Caco-2 (cell line): ENCODE results near the gene ELMO3. TPM values are rescaled to one million over a fixed set of nuclear protein-coding genes. Genes with fewer than 3 reads are reported as not detected.

Experiments used
- BruUV-seq: library from RNA; stranded (reverse); fragments of 400-500 nt; replicated peaks from 2 replicates; lab custom pipeline; 2021; lab: Mats Ljungman, UMichigan
- CTCF ChIA-PET: fragments of 300-600 bp; sonication (Branson Sonifier 250); formaldehyde crosslinking; loops from one replicate; lab custom pipeline; 2022; ENCODE audit warnings: antibody characterized with exemption; lab: Charles Lee
- POLR2A ChIA-PET: fragments of 300-600 bp; sonication (Branson Sonifier 250); formaldehyde crosslinking; loops from one replicate; lab custom pipeline; 2022; ENCODE audit warnings: antibody characterized with exemption; lab: Charles Lee
- DNase-seq, 2 experiments: peaks; one replicate each; pipeline versions ENCODE4 v3.0.0 to v3.0.0-alpha.2; 2020 to 2022
- H3K27me3 ChIP-seq: replicated peaks from 2 replicates; pipeline ENCODE4 v1.6.0; 2011; ENCODE audit warnings: low read length; ENCODE audit not compliant: control insufficient read depth, insufficient read depth
- H3K36me3 ChIP-seq: 2 replicates; pipeline ENCODE4 v1.5.1; 2011; ENCODE audit warnings: low read length; ENCODE audit not compliant: control insufficient read depth, insufficient read depth
- H3K4me1 ChIP-seq: fragments of 250-450 bp; sonication (Bioruptor Pico); 2 replicates; pipeline ENCODE4 v1.5.1; 2020; ENCODE audit warnings: mild to moderate bottlenecking
- H3K4me3 ChIP-seq: 2 replicates; pipeline ENCODE4 v1.5.1; 2011; ENCODE audit warnings: low read depth, mild to moderate bottlenecking, control low read depth, low read length
- H3K9me3 ChIP-seq: fragments of 250-450 bp; sonication (Bioruptor Pico); 2 replicates; pipeline ENCODE4 v1.5.1; 2020; ENCODE audit warnings: mild to moderate bottlenecking, moderate library complexity
- H3K27ac Mint-ChIP-seq: one replicate; pipeline ENCODE4 v1.8.0; 2022; ENCODE audit warnings: mixed read lengths; ENCODE audit not compliant: unreplicated experiment
- H3K27me3 Mint-ChIP-seq: one replicate; pipeline ENCODE4 v1.8.0; 2022; ENCODE audit warnings: mixed read lengths; ENCODE audit not compliant: insufficient read depth, unreplicated experiment
- H3K36me3 Mint-ChIP-seq: one replicate; pipeline ENCODE4 v1.8.0; 2022; ENCODE audit warnings: mild to moderate bottlenecking, mixed read lengths; ENCODE audit not compliant: insufficient read depth, unreplicated experiment
- H3K4me1 Mint-ChIP-seq: one replicate; pipeline ENCODE4 v1.8.0; 2022; ENCODE audit warnings: low read depth, mixed read lengths; ENCODE audit not compliant: unreplicated experiment
- H3K4me3 Mint-ChIP-seq: one replicate; pipeline ENCODE4 v1.8.0; 2022; ENCODE audit warnings: mild to moderate bottlenecking, moderate library complexity, mixed read lengths; ENCODE audit not compliant: unreplicated experiment
- H3K9me3 Mint-ChIP-seq: one replicate; pipeline ENCODE4 v1.8.0; 2022; ENCODE audit warnings: mixed read lengths; ENCODE audit not compliant: unreplicated experiment
- CTCF ChIP-seq, 2 experiments: fragments of 200-600 bp in 1 of 2; IDR thresholded peaks; 1 replicate in 1 of 2; 2 replicates in 1 of 2; pipeline versions ENCODE4 v1.5.1 to v1.8.0; 2011 to 2022; ENCODE audit warnings: antibody characterized with exemption in 1 of 2, control low read depth in 1 of 2, inconsistent platforms in 1 of 2, low read depth in 1 of 2, low read length in 1 of 2, mild to moderate bottlenecking in 1 of 2, moderate library complexity in 1 of 2; ENCODE audit not compliant: insufficient read depth in 1 of 2, severe bottlenecking in 1 of 2, unreplicated experiment in 1 of 2
- intact Hi-C: fragments of 100-400 bp; cut with micrococcal nuclease; formaldehyde crosslinking; loops from one replicate; pipeline ENCODE4 v1.10.0; 2022; ENCODE audit not compliant: unreplicated experiment
- total RNA-seq: library from RNA; stranded (reverse); gene quantifications from 2 replicates; pipeline ENCODE4 v1.2.3, GENCODE V29; 2022

ELMO3 gene
- total RNA-seq, 1 experiment from 2014 or later = 27.8 TPM

GRCh38 chr16:67215706-67216105 lies 16.8 kb downstream of the ELMO3 start:
- BruUV-seq = no TSS peak
- H3K27me3 Mint-ChIP-seq = peaks cover 4% of the 10 kb centered on the region
- no peaks in the 10 kb centered on the region for H3K36me3 Mint-ChIP-seq

GRCh38 chr16:67216612-67217490 lies 17.9 kb downstream of the ELMO3 start:
- Mint-ChIP-seq H3K9me3 (no peaks in the 10 kb centered on the region), H3K27ac (no peak overlapping the region), H3K4me3 (no peak overlapping the region), H3K36me3 (no peaks in the 10 kb centered on the region), H3K4me1 (peaks cover 14% of the 10 kb centered on the region), H3K27me3 (peaks cover 4% of the 10 kb centered on the region)
- intact Hi-C loops = no loop called here
- H3K9me3 ChIP-seq = no peaks in the 10 kb centered on the region
- no peaks in the 10 kb centered on the region for H3K36me3 ChIP-seq
- TF ChIP-seq CTCF (IDR thresholded peaks at IDR 0.05; ENCODE audit: insufficient read depth in 1 of 2, low read depth in 1 of 2, low read length in 1 of 2, severe bottlenecking in 1 of 2, unreplicated experiment in 1 of 2) = no peak
- H3K4me3 ChIP-seq = no peak overlapping the region
- no TSS peak for BruUV-seq
- CTCF ChIA-PET = interaction anchor here (0.9 kb wide), 1 partner anchor 39 kb away, joined by 6 read pairs; no protein-coding TSS in a partner anchor
- no peak for DNase-seq
- no peaks in the 10 kb centered on the region for H3K27me3 ChIP-seq
- POLR2A ChIA-PET = interaction anchor here (1.5 kb wide), 1 partner anchor 10 kb away, joined by 5 read pairs; the partner anchor contains the start of gene TMEM208
- peaks cover 15% of the 10 kb centered on the region; the same call in 1 of the 2 replicates for H3K4me1 ChIP-seq

More at GRCh38 chr16:67215706-67216105, 16.8 kb downstream of the ELMO3 start:
- TF ChIP-seq CTCF (IDR thresholded peaks at IDR 0.05; ENCODE audit: insufficient read depth in 1 of 2, low read depth in 1 of 2, low read length in 1 of 2, severe bottlenecking in 1 of 2, unreplicated experiment in 1 of 2) = no peak
- intact Hi-C loops = no loop called here
- Histone ChIP-seq H3K9me3 (no peaks in the 10 kb centered on the region), H3K36me3 (no peaks in the 10 kb centered on the region), H3K4me3 (no peak overlapping the region), H3K4me1 (peaks cover 15% of the 10 kb centered on the region; the same call in 1 of the 2 replicates), H3K27me3 (no peaks in the 10 kb centered on the region)
- Mint-ChIP-seq H3K4me3 (no peak overlapping the region), H3K9me3 (no peaks in the 10 kb centered on the region), H3K27ac (no peak overlapping the region), H3K4me1 (peaks cover 14% of the 10 kb centered on the region)
- POLR2A ChIA-PET = no interaction called here
- CTCF ChIA-PET = interaction anchor here (0.5 kb wide), 1 partner anchor 30 kb away, joined by 5 read pairs; no protein-coding TSS in a partner anchor
- no peak for DNase-seq

- Histone ChIP-seq H3K4me1 (peaks cover 7% of the 10 kb centered on the region; the same call in 1 of the 2 replicates), H3K36me3 (0 out of 2 replicates have a peak, but pooled peaks cover 4% of the 10 kb centered on the region), H3K9me3 (no peaks in the 10 kb centered on the region), H3K4me3 (no peak overlapping the region), H3K27me3 (no peaks in the 10 kb centered on the region)
- no TSS peak for BruUV-seq
- ChIA-PET POLR2A (no interaction called here), CTCF (interaction anchor here (0.9 to 1.5 kb wide), 3 partner anchors 26 to 686 kb away, joined by 3 read pairs; no protein-coding TSS in a partner anchor)
- Mint-ChIP-seq H3K27me3 (peaks cover 4% of the 10 kb centered on the region), H3K27ac (no peak overlapping the region), H3K4me3 (no peak overlapping the region), H3K9me3 (no peaks in the 10 kb centered on the region), H3K4me1 (peaks cover 27% of the 10 kb centered on the region), H3K36me3 (peaks cover 22% of the 10 kb centered on the region)
- no peak for TF ChIP-seq CTCF (IDR thresholded peaks at IDR 0.05; ENCODE audit: insufficient read depth in 1 of 2, low read depth in 1 of 2, low read length in 1 of 2, severe bottlenecking in 1 of 2, unreplicated experiment in 1 of 2)
- intact Hi-C loops = no loop called here
- no peak for DNase-seq
These were observed 25.1 kb downstream of the ELMO3 start for GRCh38 chr16:67223992-67224391.
